ENCODE results near the gene TMOD2. TPM values are rescaled to one million over a fixed set of nuclear protein-coding genes. Genes with fewer than 3 reads are reported as not detected.

Gene TMOD2
- total RNA-seq, 1 experiment from 2014 or later = 3.5 TPM

DNA sequence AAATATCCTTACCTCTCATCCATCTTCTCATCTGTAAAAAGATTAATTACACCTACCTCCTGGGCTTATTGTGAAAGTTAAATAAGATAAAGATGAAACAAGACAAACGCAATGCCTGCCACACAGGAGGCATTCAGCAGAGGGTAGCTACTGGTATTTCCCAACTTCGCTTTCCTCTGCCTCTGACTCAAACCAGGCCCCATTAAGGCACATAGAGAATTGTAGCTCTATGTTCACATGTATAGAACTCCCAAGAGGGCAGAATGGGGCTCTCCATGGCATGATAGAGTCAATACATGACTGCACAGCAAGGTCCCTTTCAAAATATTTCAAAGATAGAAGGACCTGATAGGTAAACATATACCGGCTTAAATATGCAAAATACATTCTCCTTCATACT, 15.3 kb upstream of the TMOD2 start:
- DNase-seq (ENCODE audit: low read depth) = no peak

DNA sequence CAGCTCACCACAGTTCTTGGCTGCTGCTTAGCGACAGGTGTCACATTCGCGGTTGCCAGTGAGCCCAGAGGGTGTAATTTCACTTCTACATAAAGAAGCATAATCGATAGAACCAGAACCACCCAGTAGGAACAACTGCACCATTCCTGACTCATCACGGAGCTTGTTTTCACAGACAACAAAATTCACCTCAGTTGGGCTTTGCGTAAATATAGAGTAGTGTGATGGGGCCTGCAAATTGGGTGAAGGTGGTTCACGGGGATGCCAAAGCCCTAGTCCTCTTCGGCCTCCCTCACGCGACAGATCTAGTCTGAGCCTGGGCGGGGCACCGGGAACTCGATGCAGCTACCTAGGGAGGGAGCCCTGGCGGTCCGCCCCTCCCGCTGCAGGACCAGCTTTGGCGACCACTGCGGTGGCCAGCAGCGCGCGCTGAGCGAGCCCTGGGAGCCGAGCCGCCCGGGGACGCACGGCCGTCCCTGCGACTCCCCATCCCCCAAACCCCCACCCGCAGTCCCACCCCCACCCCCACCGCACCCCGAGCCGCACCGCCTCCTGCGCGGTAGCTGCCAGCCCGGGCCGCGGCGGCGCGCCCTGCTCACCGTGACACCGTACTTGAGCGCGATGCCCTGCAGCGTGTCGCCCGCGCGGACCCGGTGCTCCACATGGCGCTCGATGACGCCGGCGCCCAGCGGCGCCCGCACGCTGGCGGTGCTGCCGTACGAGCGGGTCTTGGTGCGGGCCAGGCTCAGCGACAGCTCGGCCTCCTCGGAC, 14.5 kb upstream of the TMOD2 start:
- DNase-seq (ENCODE audit: low read depth) = peak; percentile 45

DNA sequence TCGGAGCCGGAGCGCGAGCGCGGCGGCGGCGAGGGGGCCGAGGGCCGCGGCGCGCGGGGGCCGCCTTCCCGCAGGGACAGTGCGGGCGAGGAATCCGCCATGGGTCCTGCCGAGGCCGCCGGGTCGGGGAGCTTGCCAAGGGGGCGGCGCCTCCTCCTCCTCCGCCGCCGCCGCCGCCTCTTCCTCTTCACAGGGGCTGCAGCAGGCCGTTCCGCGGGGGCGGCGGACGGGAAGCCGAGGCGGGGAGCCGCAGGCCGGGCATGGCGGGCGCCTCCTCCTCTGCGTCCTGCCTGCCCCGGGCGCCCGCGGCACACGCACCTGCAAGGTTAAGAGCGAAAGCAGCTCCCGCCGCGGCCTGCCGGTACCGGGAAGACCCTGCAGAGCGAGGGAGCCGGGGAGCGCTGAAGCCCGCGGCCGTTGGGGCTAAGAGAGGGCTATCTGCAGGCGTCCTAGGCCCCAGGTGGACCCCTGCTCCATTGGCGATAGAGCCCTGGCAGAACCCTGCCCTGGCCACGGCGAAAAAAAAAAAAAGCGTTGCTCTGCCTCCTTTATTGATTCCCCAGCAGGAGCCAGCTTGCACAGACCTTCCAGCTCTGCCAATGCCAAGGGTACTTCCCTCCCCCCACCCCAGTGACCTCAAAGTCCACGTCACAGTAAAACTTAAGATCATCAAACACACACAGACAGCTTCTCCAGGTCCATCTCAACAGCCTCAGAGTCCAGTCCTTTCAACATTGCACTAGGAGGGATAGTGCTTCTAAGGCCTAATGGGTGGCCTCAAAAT, 13.7 kb upstream of the TMOD2 start, which contains the start of gene LYSMD2:
Gene LYSMD2, minus strand, starts transcription at position 134 of the 784 bp plus-strand sequence. Its CDS starts 33 bp downstream, at position 101.
- DNase-seq (ENCODE audit: low read depth) = peak; percentile 39

DNA sequence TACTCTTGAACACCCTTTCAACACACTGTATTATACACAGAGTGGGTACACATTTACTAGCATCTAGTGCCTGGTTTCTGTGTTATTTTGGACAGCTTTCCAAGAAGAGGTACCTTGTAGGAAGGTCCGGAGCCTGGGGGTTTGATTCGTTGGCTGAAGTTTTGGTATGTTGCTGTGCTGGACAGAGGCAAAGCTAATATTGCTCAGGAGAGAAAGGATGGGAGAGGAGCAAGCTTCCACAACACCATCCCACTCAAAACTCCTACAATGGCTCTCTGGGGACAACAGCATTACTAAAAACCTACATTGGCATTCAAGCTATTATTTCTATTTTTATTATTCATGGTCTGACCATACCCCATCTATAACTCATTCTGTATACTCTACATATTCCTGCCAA, 12.8 kb upstream of the TMOD2 start:
- no peak for DNase-seq (ENCODE audit: low read depth)

DNA sequence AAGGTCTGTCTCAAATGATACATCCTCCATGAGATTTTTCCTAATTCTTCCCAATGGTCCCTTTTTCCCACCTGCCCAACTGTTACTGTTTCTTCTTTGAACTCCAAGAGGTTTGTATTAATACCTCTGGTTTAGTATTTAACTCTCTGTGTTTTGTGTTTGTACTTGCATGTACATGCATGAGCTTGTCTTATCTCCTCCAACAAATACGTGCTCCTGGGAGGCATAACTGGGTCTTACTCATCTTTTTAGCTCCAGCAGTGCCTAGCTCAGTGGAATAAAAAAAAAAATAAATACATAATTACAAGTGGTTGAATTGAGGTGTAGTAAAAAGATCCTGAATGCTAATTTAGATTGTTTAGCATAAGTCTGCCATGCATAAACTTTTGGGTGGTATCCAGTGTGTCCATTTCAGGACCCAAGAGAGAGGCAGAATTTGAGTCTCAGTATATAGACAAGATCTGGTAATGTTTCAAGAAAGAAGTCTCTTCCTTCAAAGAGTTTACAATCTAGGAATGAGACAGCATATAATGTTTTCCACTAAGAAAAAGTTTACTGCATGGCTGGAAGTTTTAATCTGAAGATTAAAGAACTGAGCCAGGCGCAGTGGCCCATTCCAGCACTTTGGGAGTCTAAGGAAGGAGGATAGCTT, 12.2 kb upstream of the TMOD2 start:
- no peak for DNase-seq (ENCODE audit: low read depth)

DNA sequence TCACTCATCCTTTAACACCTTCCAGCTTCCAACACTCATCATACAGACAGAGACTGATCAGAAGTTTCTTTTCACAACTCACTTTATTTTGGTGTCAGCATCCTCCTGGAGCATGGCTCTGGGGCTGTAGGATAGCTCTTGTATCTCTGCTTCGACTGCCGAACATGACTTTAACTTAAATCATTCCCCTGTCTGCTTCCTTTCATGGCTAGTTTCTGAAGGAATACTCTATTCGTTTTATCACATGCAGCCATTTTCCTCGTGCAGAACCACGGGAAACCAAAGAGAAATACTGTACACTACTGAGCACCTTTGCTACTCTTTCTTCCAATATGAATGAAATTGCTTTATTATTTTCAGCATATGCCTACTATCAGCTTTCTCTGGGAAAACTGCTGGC, 2.1 kb upstream of the TMOD2 start:
- no peak for DNase-seq (ENCODE audit: low read depth)

DNA sequence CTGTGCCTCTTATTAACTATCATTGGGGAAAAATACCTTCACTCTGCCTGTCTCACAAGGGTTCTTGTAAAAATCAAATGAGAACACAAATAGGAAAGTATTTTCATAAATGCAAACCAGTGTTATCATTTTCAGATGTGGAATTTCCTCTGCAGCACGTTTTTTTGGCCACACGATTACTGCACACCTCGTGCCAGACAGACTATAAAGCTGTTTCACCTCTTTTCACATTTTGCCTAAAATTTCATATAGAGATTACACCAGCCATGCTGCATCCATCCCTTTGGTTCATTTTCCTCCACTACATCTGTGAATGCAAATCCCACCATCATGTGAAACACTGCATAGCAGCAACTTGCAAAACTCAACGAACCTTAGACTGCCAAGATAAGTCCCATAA, 1.2 kb upstream of the TMOD2 start:
- no peak for DNase-seq (ENCODE audit: low read depth)

DNA sequence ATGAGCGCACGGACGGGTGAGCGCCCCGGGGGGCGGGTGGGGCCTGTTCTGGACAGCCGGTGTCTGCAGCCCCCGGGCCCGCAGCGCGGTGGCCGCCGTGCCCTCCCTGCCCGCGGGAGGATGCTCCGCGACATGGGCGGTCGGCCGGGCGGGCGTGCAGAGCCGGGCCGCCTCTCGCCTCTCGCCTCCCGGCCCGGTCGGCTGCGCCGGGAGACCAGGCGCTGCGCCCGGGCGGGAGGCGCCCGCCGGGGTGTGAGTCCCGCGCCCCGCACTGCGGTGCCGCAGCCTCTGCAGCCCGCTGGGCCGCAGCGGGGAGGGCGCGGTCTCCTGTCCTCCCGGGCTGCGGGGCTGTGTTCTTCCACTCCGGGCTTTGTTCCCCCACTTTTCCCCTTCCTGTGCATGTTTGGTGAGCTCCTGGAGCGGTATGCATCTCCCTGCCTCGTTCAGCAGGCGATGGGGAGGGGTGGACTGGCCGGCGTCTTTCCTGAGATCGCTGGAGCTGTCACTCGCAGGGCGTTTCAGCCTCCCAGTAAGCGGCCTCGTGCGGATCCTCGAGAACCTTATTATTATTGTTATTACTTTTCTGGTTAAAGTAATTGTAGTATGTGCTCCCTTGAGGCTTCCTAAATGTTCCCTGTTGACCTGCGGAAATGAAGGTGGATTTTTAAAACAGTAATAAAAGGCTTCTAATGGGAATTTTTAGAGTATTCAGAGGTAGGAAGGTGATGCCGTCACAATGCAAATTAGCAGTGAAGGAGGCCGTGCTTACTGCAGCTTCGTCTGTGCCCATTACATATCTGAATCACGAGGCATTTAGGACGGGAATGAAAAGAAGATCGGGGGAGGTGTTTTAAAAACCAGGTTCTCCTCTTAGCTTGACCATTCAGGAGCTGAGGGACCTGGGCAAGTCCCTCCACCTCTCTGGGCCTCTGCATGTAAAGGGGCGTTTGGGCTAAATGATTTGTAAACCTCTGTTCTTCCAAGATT, 593 bp downstream of the TMOD2 start:
- DNase-seq (ENCODE audit: low read depth) = peak; percentile 55

DNA sequence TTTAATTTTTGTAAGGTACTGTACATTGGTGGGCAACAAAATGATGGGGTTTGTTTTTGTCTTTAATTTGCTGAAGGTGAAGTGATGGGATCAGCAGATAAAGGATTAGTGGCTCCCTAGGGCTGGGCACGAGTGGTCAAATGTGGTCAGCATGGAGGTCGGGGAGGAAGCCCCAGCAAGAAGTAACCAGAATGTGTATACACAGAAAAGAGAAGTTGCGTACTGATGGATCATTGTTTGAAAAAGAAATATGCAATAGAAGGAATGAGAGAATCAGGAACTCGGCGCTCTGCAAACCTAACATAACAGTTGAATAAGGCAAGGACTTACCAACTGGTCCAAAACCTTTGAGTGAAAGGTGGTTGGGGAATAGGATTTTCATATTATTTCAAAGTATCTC, 1.5 kb downstream of the TMOD2 start:
- no peak for DNase-seq (ENCODE audit: low read depth)

DNA sequence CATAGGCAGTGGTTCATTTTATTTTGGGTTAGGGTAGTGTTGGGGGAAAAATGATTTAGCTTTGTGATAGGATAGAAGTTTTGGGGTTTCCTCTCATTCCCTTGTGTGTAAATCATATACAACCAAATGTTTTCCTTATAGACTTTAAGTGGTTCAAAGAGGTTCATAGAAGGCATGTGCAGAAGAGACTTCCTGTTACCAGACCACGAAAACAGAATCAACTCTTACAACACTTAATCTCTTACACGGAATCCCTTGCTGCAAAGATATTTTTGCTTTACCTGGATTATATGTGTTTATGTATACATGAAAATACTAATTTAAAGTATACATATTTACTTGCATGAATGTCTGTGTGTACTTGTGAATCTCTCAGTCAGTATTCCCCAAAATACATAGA, 2.9 kb downstream of the TMOD2 start:
- DNase-seq (ENCODE audit: low read depth) = no peak

DNA sequence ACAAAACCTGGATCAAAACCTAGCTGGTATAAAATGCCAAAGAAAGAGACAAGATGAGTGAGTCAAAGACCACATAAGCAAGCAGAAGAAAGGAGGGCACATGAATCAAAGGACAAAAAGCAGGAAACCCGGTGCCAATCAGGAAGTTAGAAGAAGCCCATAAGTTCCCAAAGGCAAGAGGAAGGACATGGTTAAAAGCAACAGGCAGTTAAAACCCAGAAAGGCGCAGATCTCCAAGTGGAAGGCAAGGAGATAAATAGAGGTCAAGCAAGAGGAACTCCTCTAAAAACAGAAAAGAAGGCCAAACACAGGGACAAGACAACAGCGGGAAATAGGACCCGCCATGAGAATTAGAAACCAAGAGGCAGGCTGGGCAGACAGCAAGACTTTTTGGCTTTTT, 4.4 kb downstream of the TMOD2 start:
- no peak for DNase-seq (ENCODE audit: low read depth)

DNA sequence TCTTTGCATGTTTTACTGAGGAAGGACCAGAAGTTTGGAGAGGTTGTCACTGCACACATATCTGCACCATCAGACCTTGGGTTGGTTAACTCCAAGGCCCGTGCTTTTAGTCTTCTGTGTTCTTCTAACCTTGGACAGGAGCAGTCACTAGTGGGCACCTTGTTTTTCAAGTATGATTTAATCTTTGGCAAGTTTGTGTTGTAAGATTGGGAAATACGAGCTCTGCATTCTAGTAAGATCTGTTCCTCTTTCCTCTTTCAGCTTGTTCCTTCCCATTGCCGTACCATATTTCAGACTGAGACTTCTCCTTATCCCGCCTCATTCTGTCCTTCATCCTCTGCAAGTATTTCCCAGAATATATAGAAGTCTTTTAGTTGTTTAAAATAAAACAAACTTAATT, 5.1 kb downstream of the TMOD2 start:
- no peak for DNase-seq (ENCODE audit: low read depth)

DNA sequence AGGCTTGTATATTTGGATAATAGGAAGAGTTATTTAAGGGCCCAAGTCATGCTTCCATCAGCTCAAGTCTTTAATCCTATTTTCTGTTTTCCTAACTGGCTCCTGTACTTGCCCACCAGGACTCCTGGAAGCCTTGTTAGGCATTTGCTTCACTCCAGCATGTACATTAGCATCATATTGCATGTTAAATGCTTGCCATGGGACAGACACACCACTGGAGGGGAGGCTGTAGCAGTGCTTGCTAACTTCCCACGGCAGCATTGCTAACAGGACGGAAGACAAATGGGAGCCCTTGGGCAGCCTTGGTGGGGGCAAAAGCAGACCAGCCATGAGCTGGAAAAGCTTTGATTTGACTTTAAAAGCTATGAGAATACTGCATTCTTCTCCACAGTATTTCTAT, 6.1 kb downstream of the TMOD2 start:
- no peak for DNase-seq (ENCODE audit: low read depth)

DNA sequence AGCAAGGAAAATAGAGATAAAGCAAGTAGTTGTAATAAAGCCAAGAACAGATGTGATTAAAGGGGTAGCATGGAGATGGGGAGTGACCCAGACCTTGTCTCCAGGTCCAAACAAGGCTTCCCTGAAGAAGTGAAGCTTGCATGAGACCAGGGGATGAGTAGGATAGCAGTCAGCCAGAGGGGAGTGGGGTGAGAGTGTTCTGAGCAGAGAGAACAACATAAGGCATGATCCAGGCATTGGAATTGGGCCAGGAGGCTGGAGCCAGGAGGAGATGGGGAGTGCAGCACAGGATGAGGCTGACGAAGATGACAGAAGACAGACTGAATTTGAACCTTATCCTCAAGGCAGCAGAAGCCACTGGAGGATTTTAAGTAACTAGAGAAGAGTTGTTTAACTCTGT, 7.2 kb downstream of the TMOD2 start:
- peak; percentile 33 for DNase-seq (ENCODE audit: low read depth)

DNA sequence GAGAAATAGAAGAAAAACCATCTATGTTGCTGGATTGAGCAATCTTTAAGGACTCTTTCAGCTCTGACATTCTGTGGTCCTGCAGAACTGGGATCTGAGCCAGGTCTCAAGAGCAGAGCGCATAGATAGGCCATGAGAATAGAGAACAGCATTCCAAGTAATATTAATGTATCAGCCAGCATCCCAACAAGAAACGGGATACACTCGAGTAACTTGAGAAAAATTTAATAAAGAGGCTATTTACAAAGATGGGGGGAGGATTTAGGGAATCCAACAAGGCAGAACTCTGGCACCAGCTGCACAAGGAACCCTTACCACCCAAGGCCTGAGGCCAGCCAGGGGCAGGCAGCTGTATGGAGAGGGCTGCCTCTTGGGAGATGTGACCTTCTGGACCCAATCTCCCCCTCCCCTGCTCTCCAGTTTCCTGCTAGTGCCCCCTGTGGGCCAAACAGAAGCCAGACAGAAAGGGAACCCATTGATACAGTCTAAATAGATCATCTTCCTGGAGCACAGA, 8.2 kb downstream of the TMOD2 start:
- DNase-seq (ENCODE audit: low read depth) = peak; percentile 83

DNA sequence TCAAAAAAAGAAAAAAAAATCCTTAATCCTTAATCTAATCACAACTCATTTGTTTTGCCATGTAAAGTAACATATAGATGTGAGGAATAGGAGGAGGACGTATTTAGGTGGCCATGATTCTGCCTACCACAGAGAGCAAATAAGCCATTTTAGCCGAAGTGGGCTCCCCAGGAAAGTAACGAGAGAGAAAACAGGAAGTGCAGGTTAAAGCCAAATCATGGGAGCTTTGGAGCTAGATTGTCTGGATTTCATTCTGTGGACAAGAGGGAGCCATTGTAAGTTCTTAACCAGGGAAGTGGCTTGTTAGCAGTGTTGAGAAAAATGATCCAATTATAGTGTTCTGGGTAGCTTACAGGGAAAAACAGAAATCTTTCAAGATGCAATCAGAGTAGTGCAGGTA, 9.4 kb downstream of the TMOD2 start:
- DNase-seq (ENCODE audit: low read depth) = no peak

DNA sequence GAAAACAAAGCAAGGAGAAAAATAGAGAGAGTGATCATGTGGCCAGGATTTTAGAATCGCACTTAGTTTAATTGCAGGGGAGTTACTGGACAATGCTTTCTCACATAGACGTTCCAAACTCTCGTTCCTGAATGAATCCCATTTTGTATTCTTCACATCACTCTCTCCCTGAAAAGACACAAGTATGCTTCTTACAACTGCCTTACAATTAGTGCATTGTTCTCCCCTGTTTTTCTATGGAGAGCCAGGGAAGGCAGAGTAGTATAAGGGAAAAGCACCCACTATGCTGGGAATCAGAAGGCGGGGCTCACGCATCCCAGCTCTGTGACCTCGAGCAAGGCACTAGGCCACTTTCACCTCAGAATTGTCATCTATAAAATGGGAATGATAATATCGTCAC, 14.4 kb downstream of the TMOD2 start:
- DNase-seq (ENCODE audit: low read depth) = no peak

DNA sequence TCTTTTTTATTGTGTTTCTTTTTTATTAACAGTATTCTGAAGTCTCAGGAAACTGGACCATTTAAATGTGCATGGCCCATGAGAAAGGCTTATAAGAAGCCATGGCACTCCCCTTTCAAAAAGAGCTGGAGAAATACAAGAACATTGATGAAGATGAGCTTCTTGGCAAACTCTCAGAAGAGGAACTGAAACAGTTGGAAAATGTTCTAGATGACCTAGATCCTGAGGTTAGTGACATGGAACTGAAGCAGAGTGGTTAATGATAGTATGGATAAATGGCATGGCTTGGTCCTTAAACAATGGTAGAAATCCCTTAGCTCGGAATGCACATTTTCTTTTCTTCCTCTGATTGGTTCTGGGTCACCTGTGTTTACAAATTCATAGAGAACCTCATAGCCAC, 14.9 kb downstream of the TMOD2 start:
- DNase-seq (ENCODE audit: low read depth) = no peak

DNA sequence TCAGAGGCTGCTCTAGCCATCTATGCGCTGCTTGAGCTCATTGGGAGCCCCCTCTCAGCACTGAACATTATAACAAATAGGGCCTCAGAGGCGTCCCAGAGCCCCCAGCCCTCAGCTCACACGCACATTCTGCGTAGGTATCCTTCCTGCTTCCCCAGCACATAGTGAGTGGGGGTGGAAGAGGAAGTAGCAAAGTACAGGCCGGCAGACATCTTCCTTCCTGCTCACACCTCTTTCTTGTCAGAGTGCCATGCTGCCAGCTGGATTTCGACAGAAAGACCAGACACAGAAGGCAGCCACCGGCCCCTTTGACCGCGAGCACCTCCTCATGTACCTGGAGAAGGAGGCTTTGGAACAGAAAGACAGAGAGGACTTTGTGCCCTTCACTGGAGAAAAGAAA, 16.6 kb downstream of the TMOD2 start:
- no peak for DNase-seq (ENCODE audit: low read depth)

DNA sequence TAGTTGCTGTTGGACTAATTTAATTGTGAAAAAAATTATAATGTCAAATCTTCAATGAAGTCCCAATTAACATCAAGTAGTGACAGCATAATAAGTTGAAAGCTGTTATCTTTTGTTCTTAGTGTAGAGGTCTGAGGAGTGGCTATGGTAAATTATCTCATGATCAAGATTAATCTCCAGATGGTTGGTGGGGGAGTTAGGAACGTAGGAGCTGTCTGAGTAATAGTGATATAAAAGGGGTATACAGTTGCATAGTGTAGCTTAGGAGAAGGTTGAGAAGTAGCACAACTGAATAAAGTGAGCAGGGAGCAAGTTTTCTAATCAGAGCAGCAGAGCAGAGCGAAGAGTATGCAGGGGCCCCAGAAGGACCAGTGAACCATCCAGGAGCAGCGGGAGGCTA, 19.5 kb downstream of the TMOD2 start:
- no peak for DNase-seq (ENCODE audit: low read depth)

DNA sequence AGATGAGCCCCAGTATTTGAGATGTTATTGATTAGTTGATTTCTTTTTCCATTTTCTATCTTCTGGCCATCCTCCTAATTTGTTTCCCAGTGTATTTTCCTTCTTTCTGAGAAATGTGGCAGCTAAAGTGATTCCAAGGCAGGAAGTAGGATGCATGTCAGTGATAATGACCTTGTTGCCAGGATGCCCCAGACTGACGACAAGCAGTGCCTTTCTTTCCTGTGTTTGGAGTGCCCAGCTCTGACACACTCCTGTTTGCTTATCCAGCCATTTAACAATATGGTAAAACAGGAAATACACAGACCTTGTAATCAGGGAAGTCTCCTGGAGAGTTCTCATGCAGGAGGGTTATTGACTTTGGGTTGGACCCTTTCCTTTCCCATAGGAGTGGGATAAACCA, 20.4 kb downstream of the TMOD2 start:
- no peak for DNase-seq (ENCODE audit: low read depth)

All from M059J (cell line).